GM19193 (cell line): ENCODE measurements around the gene PPP2R5B.

ENCODE experiments used
- POLR2A ChIP-seq: IDR thresholded peaks from 4 replicates; pipeline ENCODE4 v1.6.1; 2011; ENCODE audit not compliant: insufficient read depth, insufficient read length; ENCODE audit errors: extremely low read depth

The PPP2R5B gene

GRCh38 chr11:64894812-64895452 is 29.6 kb upstream of the PPP2R5B start:
- no peak for TF ChIP-seq POLR2A

GRCh38 chr11:64896448-64897022 is 28.0 kb upstream of the PPP2R5B start:
- TF ChIP-seq POLR2A, result no peak

GRCh38 chr11:64897381-64898075 is 27.0 kb upstream of the PPP2R5B start:
- TF ChIP-seq POLR2A, result no peak

GRCh38 chr11:64898076-64898445 is 26.4 kb upstream of the PPP2R5B start:
- no peak for TF ChIP-seq POLR2A

GRCh38 chr11:64898541-64898940 is 25.9 kb upstream of the PPP2R5B start:
- no peak for TF ChIP-seq POLR2A

GRCh38 chr11:64900263-64900678 is 24.2 kb upstream of the PPP2R5B start:
- TF ChIP-seq POLR2A, result no peak

GRCh38 chr11:64900774-64901173 is 23.7 kb upstream of the PPP2R5B start:
- TF ChIP-seq POLR2A, result no peak

- no peak for TF ChIP-seq POLR2A
These were observed 22.2 kb upstream of the PPP2R5B start for GRCh38 chr11:64902102-64902900.

- TF ChIP-seq POLR2A, result no peak
These were observed 21.1 kb upstream of the PPP2R5B start for GRCh38 chr11:64903291-64903833.

- TF ChIP-seq POLR2A, result no peak
These were observed 18.8 kb upstream of the PPP2R5B start for GRCh38 chr11:64905516-64906313.

- no peak for TF ChIP-seq POLR2A
These were observed 18.2 kb upstream of the PPP2R5B start for GRCh38 chr11:64906314-64906635.

GRCh38 chr11:64908766-64909165 is 15.7 kb upstream of the PPP2R5B start:
- no peak for TF ChIP-seq POLR2A

GRCh38 chr11:64909653-64910343 is 14.7 kb upstream of the PPP2R5B start:
- TF ChIP-seq POLR2A, result no peak

- TF ChIP-seq POLR2A, result no peak
These were observed 13.9 kb upstream of the PPP2R5B start for GRCh38 chr11:64910451-64911093.

- no peak for TF ChIP-seq POLR2A
These were observed 13.3 kb upstream of the PPP2R5B start for GRCh38 chr11:64911142-64911541.
